ENCODE measurements around the gene TPD52L2.
A peak's percentile ranks its signal among the peaks of the same experiment; 100 is the strongest.

Gene TPD52L2

DNA sequence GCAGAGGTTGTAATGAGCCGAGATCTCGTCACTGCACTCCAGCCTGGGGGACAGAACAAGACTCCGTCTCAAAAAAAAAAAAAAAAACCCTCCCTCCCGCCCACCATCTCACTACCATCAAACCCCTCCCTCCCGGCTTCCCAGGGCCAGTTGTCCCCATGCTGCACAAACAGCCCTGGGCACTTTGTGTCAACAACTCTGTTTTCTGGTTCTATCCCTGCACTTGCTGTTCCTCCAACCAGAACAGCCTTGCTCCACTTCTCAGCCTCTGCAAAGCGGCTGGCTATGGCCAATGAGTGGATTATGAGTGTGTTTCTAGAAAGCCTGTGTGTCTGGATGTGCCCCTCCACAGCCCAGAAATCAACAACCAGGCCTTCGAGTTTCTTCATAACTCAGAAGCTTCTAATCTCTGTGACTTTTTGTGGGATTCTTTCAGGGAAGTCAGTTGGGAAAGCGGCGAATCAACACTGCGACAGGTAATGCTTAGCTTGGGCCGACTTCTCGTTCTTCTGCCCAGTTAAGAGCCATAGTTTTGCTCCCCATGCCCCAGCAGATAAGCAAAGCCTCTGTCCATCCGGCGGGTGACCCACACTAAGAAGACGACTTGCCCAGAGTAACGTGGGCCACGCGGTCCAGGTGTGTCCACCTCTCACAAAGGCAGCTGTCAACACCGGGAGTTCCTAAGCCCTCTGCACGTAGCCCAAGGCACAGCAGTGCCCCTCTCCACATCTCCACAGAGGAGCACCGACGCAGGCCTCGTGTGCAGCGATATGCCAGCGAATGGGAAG is 39.5 kb upstream of the TPD52L2 start:
- H3K27ac ChIP-seq: no peak overlapping the region
- TF ChIP-seq, protein P1, sequence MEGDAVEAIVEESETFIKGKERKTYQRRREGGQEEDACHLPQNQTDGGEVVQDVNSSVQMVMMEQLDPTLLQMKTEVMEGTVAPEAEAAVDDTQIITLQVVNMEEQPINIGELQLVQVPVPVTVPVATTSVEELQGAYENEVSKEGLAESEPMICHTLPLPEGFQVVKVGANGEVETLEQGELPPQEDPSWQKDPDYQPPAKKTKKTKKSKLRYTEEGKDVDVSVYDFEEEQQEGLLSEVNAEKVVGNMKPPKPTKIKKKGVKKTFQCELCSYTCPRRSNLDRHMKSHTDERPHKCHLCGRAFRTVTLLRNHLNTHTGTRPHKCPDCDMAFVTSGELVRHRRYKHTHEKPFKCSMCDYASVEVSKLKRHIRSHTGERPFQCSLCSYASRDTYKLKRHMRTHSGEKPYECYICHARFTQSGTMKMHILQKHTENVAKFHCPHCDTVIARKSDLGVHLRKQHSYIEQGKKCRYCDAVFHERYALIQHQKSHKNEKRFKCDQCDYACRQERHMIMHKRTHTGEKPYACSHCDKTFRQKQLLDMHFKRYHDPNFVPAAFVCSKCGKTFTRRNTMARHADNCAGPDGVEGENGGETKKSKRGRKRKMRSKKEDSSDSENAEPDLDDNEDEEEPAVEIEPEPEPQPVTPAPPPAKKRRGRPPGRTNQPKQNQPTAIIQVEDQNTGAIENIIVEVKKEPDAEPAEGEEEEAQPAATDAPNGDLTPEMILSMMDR (IDR thresholded peaks at IDR 0.05): no peak
- no peak for DNase-seq (ENCODE audit: low spot score)

DNA sequence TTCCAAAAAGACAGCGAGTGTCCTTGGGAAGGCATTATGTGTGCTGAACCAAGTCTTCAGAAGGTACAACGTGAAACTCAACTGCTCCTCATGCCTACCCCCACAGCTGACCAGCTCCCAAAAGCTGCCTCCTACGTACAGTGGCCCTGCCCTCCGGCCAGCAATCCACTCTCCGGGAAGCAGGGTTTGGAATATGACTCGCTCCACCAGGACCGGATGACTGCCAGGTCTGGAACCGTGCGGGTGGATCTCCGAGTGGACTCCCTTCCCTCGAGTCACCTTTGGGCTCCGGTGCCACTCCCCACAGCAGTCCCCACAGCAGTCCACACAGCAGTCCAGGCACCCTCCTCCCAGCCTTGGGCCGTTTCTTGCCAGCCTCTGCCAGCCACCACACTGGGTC is 38.3 kb upstream of the TPD52L2 start:
- Histone ChIP-seq H3K4me3 (no peak overlapping the region), H3K27ac (peak overlapping the region in 1 of 2 donors; percentile 24)
- DNase-seq (ENCODE audit: low spot score): no peak
- TF ChIP-seq, protein P1 (IDR thresholded peaks at IDR 0.05): no peak

More for the DNA sequence above, 39.5 kb upstream of the TPD52L2 start:
- no peak overlapping the region for H3K4me3 ChIP-seq

DNA sequence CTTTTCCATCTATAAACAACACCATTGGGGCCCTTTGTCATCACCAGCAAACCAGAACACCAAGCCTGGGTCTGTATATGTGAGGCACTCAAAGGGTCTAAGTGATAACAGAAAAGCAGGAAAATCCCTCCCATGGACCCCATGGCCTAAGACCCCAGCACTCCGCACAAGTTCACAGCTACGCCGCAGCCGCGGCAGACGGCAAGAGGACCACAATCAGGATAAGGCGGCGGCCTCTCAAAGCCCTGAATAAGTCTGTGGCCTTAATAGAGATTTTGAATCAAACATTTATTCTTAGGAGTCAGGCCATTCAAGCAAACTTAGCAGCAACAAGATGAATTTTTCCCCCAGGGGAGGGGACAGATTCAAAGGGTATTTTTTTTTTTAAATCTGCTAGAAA is 36.9 kb upstream of the TPD52L2 start:
- DNase-seq (ENCODE audit: low spot score): no peak
- TF ChIP-seq, protein P1 (IDR thresholded peaks at IDR 0.05): no peak
- Histone ChIP-seq H3K4me3 (no peak overlapping the region), H3K27ac (peak overlapping the region in 1 of 2 donors; percentile 21)

DNA sequence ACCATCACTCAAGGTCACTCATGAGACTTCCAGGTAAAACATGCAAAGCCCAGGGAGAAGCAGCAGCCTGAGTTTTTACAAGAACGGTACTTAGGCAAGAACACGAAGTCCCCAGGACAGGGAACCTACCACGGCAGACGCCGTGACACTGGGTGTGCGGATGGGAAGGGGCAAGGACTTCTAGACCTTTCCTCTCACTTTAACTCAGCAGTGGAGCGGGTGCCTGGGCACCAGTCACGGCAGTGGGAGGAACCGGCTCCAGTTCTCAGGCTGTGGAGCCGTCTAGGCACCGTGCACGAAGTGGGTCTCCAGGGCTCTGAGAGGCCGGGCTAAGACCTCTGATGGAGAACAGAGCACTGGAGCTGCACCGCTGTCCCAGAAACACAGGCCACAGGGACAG is 36.5 kb upstream of the TPD52L2 start:
- Histone ChIP-seq H3K4me3 (peak overlapping the region; percentile 88), H3K27ac (peak overlapping the region in 1 of 2 donors; percentile 21)
- TF ChIP-seq, protein P1 (IDR thresholded peaks at IDR 0.05): no peak
- DNase-seq (ENCODE audit: low spot score): no peak

DNA sequence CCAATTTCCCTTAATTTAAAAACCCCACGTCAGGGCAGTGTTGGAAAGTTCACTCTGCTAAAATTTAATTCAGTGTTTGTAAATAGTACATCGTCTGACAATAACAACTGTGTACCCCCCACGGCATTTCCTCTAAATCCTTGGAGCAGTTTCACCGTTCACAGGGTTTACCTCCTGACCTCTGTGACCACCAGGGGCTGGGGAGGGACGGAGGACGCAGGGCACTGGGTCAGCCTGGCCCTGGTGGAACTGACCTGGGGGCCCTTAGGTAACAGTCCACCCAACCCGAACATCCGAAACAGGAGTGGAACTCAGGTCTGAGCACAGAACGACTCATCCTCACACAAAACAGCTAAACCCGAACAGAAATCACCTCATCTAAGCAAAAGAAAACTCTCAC is 36.1 kb upstream of the TPD52L2 start:
- no peak for DNase-seq (ENCODE audit: low spot score)
- TF ChIP-seq, protein P1 (IDR thresholded peaks at IDR 0.05): no peak
- peak overlapping the region in 1 of 2 donors; percentile 21 for H3K27ac ChIP-seq
- H3K4me3 ChIP-seq: peak overlapping the region; percentile 88

DNA sequence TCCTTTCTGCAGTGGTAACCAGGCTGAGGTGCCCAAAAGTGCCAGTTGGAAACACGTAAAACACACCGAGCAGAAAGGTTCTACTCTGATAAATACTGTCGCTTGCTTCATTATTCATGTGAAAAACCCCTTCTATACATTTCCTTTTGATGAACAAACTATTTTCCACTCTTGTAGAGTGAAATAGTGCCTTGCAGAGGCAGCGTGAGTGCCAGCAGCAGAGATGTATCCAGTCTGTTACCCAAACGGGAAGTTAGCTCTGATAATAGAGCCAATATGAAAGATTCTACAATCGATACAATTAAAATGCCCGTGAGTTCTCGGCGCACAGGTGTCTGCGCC is 35.5 kb upstream of the TPD52L2 start:
- TF ChIP-seq, protein P1 (IDR thresholded peaks at IDR 0.05): no peak
- H3K4me3 ChIP-seq: peak overlapping the region; percentile 88
- H3K27ac ChIP-seq: no peak overlapping the region

More for the DNA sequence above, 35.5 kb upstream of the TPD52L2 start:
- DNase-seq (ENCODE audit: low spot score): no peak

All from coronary artery (tissue), 2 donors.